GM23248 (cell line): ENCODE results near the gene CMBL. TPM values are rescaled to one million over a fixed set of nuclear protein-coding genes. Genes with fewer than 3 reads are reported as not detected.

Experiments used
- DNase-seq: peaks from one replicate; pipeline ENCODE4 v3.0.0-alpha.2; 2015
- H2AFZ ChIP-seq: fragments of 200-600 bp; sonication (generic); 2 replicates; pipeline ENCODE4 v1.6.1; 2016; ENCODE audit warnings: antibody characterized with exemption
- H3F3A ChIP-seq: fragments of 200-600 bp; sonication (generic); 2 replicates; pipeline ENCODE4 v1.6.1; 2016; ENCODE audit warnings: mild to moderate bottlenecking, antibody characterized with exemption, mixed run types; ENCODE audit not compliant: insufficient read depth
- H3K27ac ChIP-seq: fragments of 200-600 bp; sonication (generic); 2 replicates; pipeline ENCODE4 v1.5.1; 2016; ENCODE audit warnings: mild to moderate bottlenecking
- H3K27me3 ChIP-seq: fragments of 200-600 bp; sonication (generic); replicated peaks from 2 replicates; pipeline ENCODE4 v1.6.1; 2016; ENCODE audit warnings: mild to moderate bottlenecking; ENCODE audit not compliant: insufficient read depth
- H3K36me3 ChIP-seq: fragments of 200-600 bp; sonication (generic); 2 replicates; pipeline ENCODE4 v1.6.1; 2016; ENCODE audit warnings: low read depth, mild to moderate bottlenecking
- H3K4me1 ChIP-seq: fragments of 200-600 bp; sonication (generic); 2 replicates; pipeline ENCODE4 v1.6.1; 2016; ENCODE audit warnings: mild to moderate bottlenecking; ENCODE audit not compliant: insufficient read depth
- H3K4me2 ChIP-seq: fragments of 200-600 bp; sonication (generic); one replicate; pipeline ENCODE4 v1.6.1; 2016; ENCODE audit warnings: mild to moderate bottlenecking; ENCODE audit not compliant: unreplicated experiment
- H3K4me3 ChIP-seq: fragments of 200-600 bp; sonication (generic); 2 replicates; pipeline ENCODE4 v1.5.1; 2016; ENCODE audit warnings: mild to moderate bottlenecking
- H3K79me2 ChIP-seq: fragments of 200-600 bp; sonication (generic); 2 replicates; pipeline ENCODE4 v1.6.1; 2016; ENCODE audit warnings: mild to moderate bottlenecking; ENCODE audit not compliant: insufficient read depth
- H3K9ac ChIP-seq: fragments of 200-600 bp; sonication (generic); 2 replicates; pipeline ENCODE4 v1.6.1; 2016; ENCODE audit warnings: mild to moderate bottlenecking
- H3K9me2 ChIP-seq: fragments of 200-600 bp; sonication (generic); 2 replicates; pipeline ENCODE4 v1.6.1; 2016; ENCODE audit warnings: mixed run types, mild to moderate bottlenecking, moderate library complexity; ENCODE audit not compliant: insufficient read depth
- H3K9me3 ChIP-seq: fragments of 200-600 bp; sonication (generic); one replicate; pipeline ENCODE4 v1.6.1; 2017; ENCODE audit warnings: low read depth
- H4K20me1 ChIP-seq: fragments of 200-600 bp; sonication (generic); 2 replicates; pipeline ENCODE4 v1.6.0; 2016; ENCODE audit not compliant: insufficient read depth
- EZH2 ChIP-seq: fragments of 200-600 bp; sonication (generic); IDR thresholded peaks from 2 replicates; pipeline ENCODE4 v1.6.1; 2018; ENCODE audit warnings: antibody characterized with exemption, mild to moderate bottlenecking; ENCODE audit not compliant: insufficient read depth, poor library complexity, severe bottlenecking
- EZH2phosphoT487 ChIP-seq: fragments of 200-600 bp; sonication (generic); IDR thresholded peaks from 2 replicates; pipeline ENCODE4 v1.6.1; 2018; ENCODE audit warnings: antibody characterized with exemption, moderate library complexity, mild to moderate bottlenecking, low read depth; ENCODE audit not compliant: insufficient read depth
- WGBS, 2 experiments: methylation state at CpG; one replicate each; pipeline ENCODE4 v1.1.6; 2015 to 2017; ENCODE audit warnings: low lambda C conversion rate in 2 of 2, low coverage in 1 of 2; ENCODE audit errors: missing lambda C conversion rate in 2 of 2; 5-methylcytosine and 5-hydroxymethylcytosine counted together
- in situ Hi-C: fragments of 300-500 bp; cut with MboI; formaldehyde crosslinking; loops from 2 replicates; pipeline ENCODE4 v1.15.0; 2020
- polyA plus RNA-seq: library from polyadenylated mRNA; unstranded; fragments of >200 nt; fragmentation: Nextera tagmentation; extraction: Ambion mirVana; gene quantifications from 2 replicates; pipeline ENCODE4 v1.2.1, GENCODE V29; 2016
- total RNA-seq: library from RNA; depleted of rRNA; stranded (reverse); fragments of >200 nt; shearing (Covaris generic); gene quantifications from 2 replicates; pipeline ENCODE4 v1.2.3, GENCODE V29; 2014

Gene CMBL
- total and polyA plus RNA-seq, 2 experiments from 2014 or later: 4.0 to 14.6 TPM

GRCh38 chr5:10300246-10300645, 7.5 kb downstream of the CMBL start:
- no peaks in the 10 kb centered on the region for H3K9me3 ChIP-seq
- H3K4me3 ChIP-seq: no peak overlapping the region
- H2AFZ ChIP-seq: no peak overlapping the region
- no peaks in the 10 kb centered on the region for H3K36me3 ChIP-seq
- no peak for DNase-seq
- no peak for TF ChIP-seq EZH2phosphoT487
- TF ChIP-seq EZH2: no peak
- no peaks in the 10 kb centered on the region for H3K79me2 ChIP-seq
- no peaks in the 10 kb centered on the region for H3K9me2 ChIP-seq
- H3F3A ChIP-seq: no peaks in the 10 kb centered on the region
- 72 to 77% methylated on average over 5 of the region's 5 CpGs for WGBS, 2 experiments
- H4K20me1 ChIP-seq: no peaks in the 10 kb centered on the region
- H3K4me2 ChIP-seq: no peak overlapping the region
- no peaks in the 10 kb centered on the region for H3K4me1 ChIP-seq
- no peak overlapping the region for H3K9ac ChIP-seq
- no peak overlapping the region for H3K27ac ChIP-seq
- in situ Hi-C loops: no loop called here
- H3K27me3 ChIP-seq: no peaks in the 10 kb centered on the region

GRCh38 chr5:10297646-10298204, 10.0 kb downstream of the CMBL start:
- Histone ChIP-seq H3K4me2 (no peak overlapping the region), H4K20me1 (no peaks in the 10 kb centered on the region), H3K4me3 (no peak overlapping the region), H3F3A (peaks cover 8% of the 10 kb centered on the region; the same call in 1 of the 2 replicates), H3K4me1 (no peaks in the 10 kb centered on the region), H3K79me2 (no peaks in the 10 kb centered on the region), H3K9ac (no peak overlapping the region), H2AFZ (no peak overlapping the region), H3K27me3 (no peaks in the 10 kb centered on the region), H3K9me2 (no peaks in the 10 kb centered on the region), H3K9me3 (no peaks in the 10 kb centered on the region), H3K27ac (no peak overlapping the region), H3K36me3 (no peaks in the 10 kb centered on the region)
- no peak for TF ChIP-seq EZH2
- no peak for DNase-seq
- in situ Hi-C loops: no loop called here
- WGBS, 2 experiments: 89 to 91% methylated on average over 12 to 14 of the region's 14 CpGs

DNA sequence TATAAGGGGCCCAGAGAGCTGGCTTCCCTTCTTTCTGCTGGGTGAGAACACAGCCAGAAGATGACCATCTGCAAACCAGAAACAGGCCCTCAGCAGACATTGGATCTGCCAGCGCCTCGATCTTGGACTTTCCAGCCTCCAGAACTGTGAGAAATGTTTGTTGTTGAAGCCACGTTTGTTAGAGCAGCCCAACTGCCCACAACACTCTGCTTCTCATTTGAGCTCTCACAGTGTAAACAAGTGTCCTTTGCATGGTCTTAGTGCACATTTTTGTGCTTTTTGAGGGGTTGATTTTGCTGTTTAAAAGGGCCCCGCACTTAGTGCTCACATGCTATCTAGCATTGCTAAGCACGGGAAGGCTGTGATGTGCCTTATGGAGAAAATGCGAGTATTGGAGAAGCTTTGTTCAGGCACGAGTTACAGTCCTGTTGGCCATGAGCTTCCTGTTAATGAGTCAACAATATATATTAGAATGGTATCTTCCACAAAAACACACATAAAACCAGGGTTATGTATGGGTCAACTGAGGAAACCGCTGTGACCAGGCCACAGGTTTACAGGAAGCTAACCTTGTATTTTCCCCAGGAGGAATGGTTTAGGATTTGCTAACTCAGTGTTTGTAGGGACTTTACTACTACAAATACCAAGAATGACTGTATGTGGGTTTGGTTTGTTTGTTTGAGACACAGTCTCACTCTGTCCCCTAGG, 11.9 kb downstream of the CMBL start:
- Histone ChIP-seq H3K4me3 (no peak overlapping the region), H3K4me1 (no peaks in the 10 kb centered on the region), H3K9ac (no peak overlapping the region), H3K79me2 (no peaks in the 10 kb centered on the region), H3K36me3 (no peaks in the 10 kb centered on the region), H3F3A (peaks cover 8% of the 10 kb centered on the region; the same call in 1 of the 2 replicates), H3K27ac (no peak overlapping the region), H3K27me3 (no peaks in the 10 kb centered on the region), H2AFZ (no peak overlapping the region), H3K9me2 (no peaks in the 10 kb centered on the region), H4K20me1 (no peaks in the 10 kb centered on the region), H3K4me2 (no peak overlapping the region), H3K9me3 (no peaks in the 10 kb centered on the region)
- TF ChIP-seq EZH2phosphoT487: no peak
- TF ChIP-seq EZH2: no peak
- no peak for DNase-seq
- 86 to 88% methylated on average over 8 of the region's 8 CpGs for WGBS, 2 experiments
- in situ Hi-C loops: no loop called here

- Histone ChIP-seq H3F3A (peaks cover 8% of the 10 kb centered on the region; the same call in 1 of the 2 replicates), H3K9me2 (no peaks in the 10 kb centered on the region), H3K27me3 (no peaks in the 10 kb centered on the region), H3K4me3 (no peak overlapping the region), H2AFZ (no peak overlapping the region), H4K20me1 (no peaks in the 10 kb centered on the region), H3K4me1 (no peaks in the 10 kb centered on the region; the same call in 1 of the 2 replicates), H3K9me3 (no peaks in the 10 kb centered on the region), H3K9ac (no peak overlapping the region), H3K79me2 (no peaks in the 10 kb centered on the region), H3K27ac (no peak overlapping the region), H3K4me2 (no peak overlapping the region), H3K36me3 (no peaks in the 10 kb centered on the region)
- no peak for TF ChIP-seq EZH2
- TF ChIP-seq EZH2phosphoT487: no peak
- in situ Hi-C loops: no loop called here
- 60 to 65% methylated on average over 3 of the region's 3 CpGs for WGBS, 2 experiments
- DNase-seq: peak; percentile 40
Measured at GRCh38 chr5:10293907-10294662, 13.6 kb downstream of the CMBL start.
